CD14-positive monocyte (primary cell): ENCODE data around the gene RAP2A. TPM values are rescaled to one million over a fixed set of nuclear protein-coding genes. Genes with fewer than 3 reads are reported as not detected.
A peak's percentile ranks its signal among the peaks of the same experiment; 100 is the strongest.

ENCODE experiments used
- DNase-seq, 3 donors: peaks; one replicate each; pipeline ENCODE4 v3.0.0-alpha.2; 2011 to 2022
- H2AFZ ChIP-seq: 2 replicates; pipeline ENCODE4 v1.6.0; 2012; ENCODE audit warnings: mild to moderate bottlenecking, low read depth, low read length, inconsistent platforms; ENCODE audit not compliant: insufficient read depth, poor library complexity, severe bottlenecking
- H3K27ac ChIP-seq, 2 donors: 1 replicate in 1 of 2; 2 replicates in 1 of 2; pipeline ENCODE4 v1.5.1; 2012 to 2013; ENCODE audit warnings: low read length in 2 of 2, control low read depth in 1 of 2, inconsistent platforms in 1 of 2, low read depth in 1 of 2, mild to moderate bottlenecking in 1 of 2
- H3K27me3 ChIP-seq, 2 donors: one replicate each; pipeline versions ENCODE4 v1.6.0 to v1.6.1; 2011 to 2013; ENCODE audit warnings: low read length in 2 of 2; ENCODE audit not compliant: control insufficient read depth in 2 of 2, insufficient read depth in 2 of 2
- H3K36me3 ChIP-seq, 2 donors: replicated peaks in 1 of 2; 1 replicate in 1 of 2; 2 replicates in 1 of 2; pipeline versions ENCODE4 v1.5.1 to v1.6.1; 2012 to 2013; ENCODE audit warnings: low read length in 2 of 2, control low read depth in 1 of 2, inconsistent platforms in 1 of 2, mild to moderate bottlenecking in 1 of 2; ENCODE audit not compliant: insufficient read depth in 2 of 2, control insufficient read depth in 1 of 2
- H3K4me1 ChIP-seq, 2 donors: 1 replicate in 1 of 2; 2 replicates in 1 of 2; pipeline versions ENCODE4 v1.5.1 to v1.6.1; 2012 to 2013; ENCODE audit warnings: low read length in 2 of 2, control low read depth in 1 of 2, inconsistent platforms in 1 of 2, mild to moderate bottlenecking in 1 of 2, moderate library complexity in 1 of 2; ENCODE audit not compliant: insufficient read depth in 2 of 2, control insufficient read depth in 1 of 2
- H3K4me2 ChIP-seq: replicated peaks from 2 replicates; pipeline ENCODE3; 2012; ENCODE audit warnings: low read length, moderate library complexity, mild to moderate bottlenecking; ENCODE audit not compliant: poor library complexity, severe bottlenecking; ENCODE audit errors: extremely low read depth
- H3K4me3 ChIP-seq, 3 experiments: fragments of 200-600 bp in 1 of 3; sonication (generic) in 1 of 3; replicated peaks in 1 of 3; 1 replicate in 2 of 3; 2 replicates in 1 of 3; pipeline ENCODE4 v1.5.1; 2011 to 2013; ENCODE audit warnings: low read length in 3 of 3, mild to moderate bottlenecking in 3 of 3, control low read depth in 2 of 3, low read depth in 2 of 3, inconsistent platforms in 1 of 3, moderate library complexity in 1 of 3
- H3K79me2 ChIP-seq: 2 replicates; pipeline ENCODE4 v1.6.0; 2012; ENCODE audit warnings: mild to moderate bottlenecking, control low read depth, inconsistent platforms, low read length, moderate library complexity; ENCODE audit not compliant: insufficient read depth
- H3K9ac ChIP-seq: 2 replicates; pipeline ENCODE4 v1.6.0; 2017; ENCODE audit warnings: low read length, mild to moderate bottlenecking; ENCODE audit not compliant: insufficient read depth, poor library complexity, severe bottlenecking
- H3K9me3 ChIP-seq, 2 donors: replicated peaks in 1 of 2; 1 replicate in 1 of 2; 2 replicates in 1 of 2; pipeline versions ENCODE4 v1.5.1 to v1.6.1; 2012 to 2013; ENCODE audit warnings: low read length in 2 of 2, control low read depth in 1 of 2; ENCODE audit not compliant: control insufficient read depth in 1 of 2, insufficient read depth in 1 of 2
- H4K20me1 ChIP-seq: 2 replicates; pipeline ENCODE4 v1.6.0; 2012; ENCODE audit warnings: mild to moderate bottlenecking, low read length, control low read depth, moderate library complexity; ENCODE audit not compliant: insufficient read depth
- H3K27ac Mint-ChIP-seq, 7 donors: one replicate each; pipeline ENCODE4 v1.8.0; 2020; ENCODE audit warnings: mild to moderate bottlenecking in 7 of 7, mixed read lengths in 7 of 7, moderate library complexity in 6 of 7, inconsistent platforms in 2 of 7
- H3K27me3 Mint-ChIP-seq, 3 donors: one replicate each; pipeline ENCODE4 v1.8.0; 2021 to 2022; ENCODE audit warnings: low read depth in 3 of 3, mild to moderate bottlenecking in 3 of 3, mixed read lengths in 3 of 3, moderate library complexity in 3 of 3, inconsistent platforms in 1 of 3
- H3K36me3 Mint-ChIP-seq, 2 donors: one replicate each; pipeline ENCODE4 v1.8.0; 2020; ENCODE audit warnings: mixed read lengths in 2 of 2, inconsistent platforms in 1 of 2, mild to moderate bottlenecking in 1 of 2
- H3K4me1 Mint-ChIP-seq: one replicate; pipeline ENCODE4 v1.8.0; 2020; ENCODE audit warnings: mild to moderate bottlenecking, mixed read lengths
- H3K4me3 Mint-ChIP-seq, 2 donors: one replicate each; pipeline ENCODE4 v1.8.0; 2020; ENCODE audit warnings: mild to moderate bottlenecking in 2 of 2, mixed read lengths in 2 of 2, moderate library complexity in 1 of 2
- H3K9me3 Mint-ChIP-seq, 7 donors: one replicate each; pipeline ENCODE4 v1.8.0; 2020 to 2022; ENCODE audit warnings: mixed read lengths in 7 of 7, mild to moderate bottlenecking in 6 of 7, moderate library complexity in 6 of 7, inconsistent platforms in 2 of 7
- CTCF ChIP-seq: fragments of 200-600 bp; IDR thresholded peaks from one replicate; pipeline ENCODE4 v1.8.0; 2022; ENCODE audit warnings: antibody characterized with exemption, mild to moderate bottlenecking
- WGBS: methylation state at CpG from one replicate; pipeline ENCODE4 v1.1.5; 2013; ENCODE audit warnings: missing lambda C conversion rate; ENCODE audit not compliant: insufficient coverage; 5-methylcytosine and 5-hydroxymethylcytosine counted together
- intact Hi-C, 2 donors: fragments of 100-400 bp; cut with micrococcal nuclease; formaldehyde crosslinking; loops; one replicate each; pipeline versions ENCODE4 v1.15.0 to v1.15.1; 2023
- polyA plus RNA-seq, 3 donors: library from polyadenylated mRNA; depleted of rRNA in 1 of 3; unstranded in 2 of 3; stranded (reverse) in 1 of 3; fragments of 300-500 nt in 2 of 3; fragments of >200 nt in 1 of 3; fragmentation: Illumina TruSeq in 2 of 3; gene quantifications; 1 replicate in 2 of 3; 2 replicates in 1 of 3; pipeline ENCODE4 v1.2.3, GENCODE V29; 2012 to 2021

RAP2A gene
- polyA plus RNA-seq, 3 donors = 2.3 to 5.3 (median 4.5) TPM

GRCh38 chr13:97432232-97432916 lies 1.6 kb upstream of the RAP2A start:
- peaks cover 9% of the 10 kb centered on the region for H4K20me1 ChIP-seq
- peak overlapping the region; percentile 58 to 98 (median 90) for H3K4me3 ChIP-seq
- peak overlapping the region; percentile 90 for H2AFZ ChIP-seq
- Mint-ChIP-seq H3K27me3 (peaks cover 0 to 4% (median 3%) of the 10 kb centered on the region in 3 donors), H3K4me1 (peaks cover 31% of the 10 kb centered on the region), H3K27ac (peak overlapping the region; percentile 98 to 100 (median 100)), H3K36me3 (peaks cover 0 to 5% of the 10 kb centered on the region in 2 donors), H3K4me3 (peak overlapping the region; percentile 94 to 98), H3K9me3 (no peaks in the 10 kb centered on the region)
- H3K4me2 ChIP-seq = peak overlapping the region; percentile 82
- TF ChIP-seq CTCF = no peak
- peak in 1 of 3 donors; percentile 7 for DNase-seq
- intact Hi-C loops = loop anchor here (5.0 to 10.0 kb wide), 4 partner anchors 48 to 1755 kb away; partner anchors contain the start of genes MBNL2 (in 2 of the 2) and DNAJC3 (in 1 of the 2)
- H3K79me2 ChIP-seq = peaks cover 24% of the 10 kb centered on the region
- no peaks in the 10 kb centered on the region for H3K9me3 ChIP-seq
- 7% methylated on average over 16 of the region's 19 CpGs for WGBS
- H3K27ac ChIP-seq = peak overlapping the region; percentile 89 to 99
- no peaks in the 10 kb centered on the region for H3K36me3 ChIP-seq
- peak overlapping the region; percentile 98 for H3K9ac ChIP-seq
- no peaks in the 10 kb centered on the region for H3K27me3 ChIP-seq
- peaks cover 16 to 30% of the 10 kb centered on the region in 2 donors for H3K4me1 ChIP-seq

- Mint-ChIP-seq H3K36me3 (peaks cover 0 to 6% of the 10 kb centered on the region in 2 donors), H3K4me3 (peak overlapping the region; percentile 94 to 98), H3K27me3 (peaks cover 0 to 4% (median 3%) of the 10 kb centered on the region in 3 donors), H3K9me3 (no peaks in the 10 kb centered on the region), H3K27ac (peak overlapping the region; percentile 98 to 100 (median 100)), H3K4me1 (peaks cover 31% of the 10 kb centered on the region)
- peak overlapping the region; percentile 89 to 99 for H3K27ac ChIP-seq
- peaks cover 31% of the 10 kb centered on the region for H3K79me2 ChIP-seq
- TF ChIP-seq CTCF = no peak
- H3K9me3 ChIP-seq = no peaks in the 10 kb centered on the region
- peak overlapping the region; percentile 58 to 98 (median 90) for H3K4me3 ChIP-seq
- DNase-seq = peak; percentile 99 to 100 (median 100)
- intact Hi-C loops = loop anchor here (5.0 to 10.0 kb wide), 4 partner anchors 48 to 1756 kb away; partner anchors contain the start of genes MBNL2 (in 2 of the 2) and DNAJC3 (in 1 of the 2)
- peaks cover 16 to 30% of the 10 kb centered on the region in 2 donors for H3K4me1 ChIP-seq
- H2AFZ ChIP-seq = peak overlapping the region; percentile 90
- H3K27me3 ChIP-seq = no peaks in the 10 kb centered on the region
- H4K20me1 ChIP-seq = peaks cover 9% of the 10 kb centered on the region
- WGBS = 0% methylated on average over 48 of the region's 50 CpGs
- H3K36me3 ChIP-seq = no peaks in the 10 kb centered on the region
- peak overlapping the region; percentile 82 for H3K4me2 ChIP-seq
- peak overlapping the region; percentile 98 for H3K9ac ChIP-seq
These were observed 847 bp upstream of the RAP2A start for GRCh38 chr13:97432917-97433726.
